Measurements from ENCODE around the gene FGF11.

The FGF11 gene

DNA sequence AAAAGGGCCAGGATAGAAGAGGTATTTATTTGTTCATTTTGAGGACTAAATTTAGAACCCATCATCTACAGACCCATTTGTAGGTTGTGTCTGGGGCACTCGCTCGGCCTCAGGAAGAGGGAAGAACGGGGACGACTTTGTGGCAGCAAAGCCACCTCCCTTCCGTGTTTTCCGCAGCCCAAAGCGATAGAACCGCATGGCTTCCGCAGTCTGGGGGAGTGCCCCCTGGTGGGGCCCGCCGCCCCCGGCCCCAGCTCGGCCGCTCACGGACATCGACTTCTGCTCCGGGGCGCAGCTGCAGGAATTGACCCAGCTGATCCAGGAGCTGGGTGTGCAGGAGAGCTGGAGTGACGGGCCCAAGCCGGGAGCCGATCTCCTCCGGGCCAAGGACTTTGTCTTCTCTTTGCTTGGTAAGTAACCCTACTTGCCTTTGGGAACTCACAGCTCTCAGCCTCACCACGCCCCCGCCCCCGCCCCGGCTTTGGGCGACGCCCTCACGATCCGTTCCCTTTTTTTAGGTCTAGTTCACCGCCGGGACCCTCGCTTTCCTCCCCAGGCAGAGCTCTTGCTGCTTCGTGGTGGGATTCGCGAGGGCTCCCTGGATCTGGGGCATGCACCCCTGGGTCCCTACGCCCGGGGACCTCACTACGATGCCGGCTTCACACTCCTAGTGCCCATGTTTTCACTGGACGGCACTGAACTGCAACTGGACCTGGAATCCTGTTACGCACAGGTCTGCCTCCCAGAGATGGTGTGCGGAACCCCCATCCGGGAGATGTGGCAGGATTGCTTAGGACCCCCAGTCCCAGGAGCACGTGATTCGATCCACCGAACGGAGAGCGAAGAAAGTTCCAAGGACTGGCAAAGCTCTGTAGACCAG, 3.4 kb upstream of the FGF11 start:
- DNase-seq, result peak; percentile 39

DNA sequence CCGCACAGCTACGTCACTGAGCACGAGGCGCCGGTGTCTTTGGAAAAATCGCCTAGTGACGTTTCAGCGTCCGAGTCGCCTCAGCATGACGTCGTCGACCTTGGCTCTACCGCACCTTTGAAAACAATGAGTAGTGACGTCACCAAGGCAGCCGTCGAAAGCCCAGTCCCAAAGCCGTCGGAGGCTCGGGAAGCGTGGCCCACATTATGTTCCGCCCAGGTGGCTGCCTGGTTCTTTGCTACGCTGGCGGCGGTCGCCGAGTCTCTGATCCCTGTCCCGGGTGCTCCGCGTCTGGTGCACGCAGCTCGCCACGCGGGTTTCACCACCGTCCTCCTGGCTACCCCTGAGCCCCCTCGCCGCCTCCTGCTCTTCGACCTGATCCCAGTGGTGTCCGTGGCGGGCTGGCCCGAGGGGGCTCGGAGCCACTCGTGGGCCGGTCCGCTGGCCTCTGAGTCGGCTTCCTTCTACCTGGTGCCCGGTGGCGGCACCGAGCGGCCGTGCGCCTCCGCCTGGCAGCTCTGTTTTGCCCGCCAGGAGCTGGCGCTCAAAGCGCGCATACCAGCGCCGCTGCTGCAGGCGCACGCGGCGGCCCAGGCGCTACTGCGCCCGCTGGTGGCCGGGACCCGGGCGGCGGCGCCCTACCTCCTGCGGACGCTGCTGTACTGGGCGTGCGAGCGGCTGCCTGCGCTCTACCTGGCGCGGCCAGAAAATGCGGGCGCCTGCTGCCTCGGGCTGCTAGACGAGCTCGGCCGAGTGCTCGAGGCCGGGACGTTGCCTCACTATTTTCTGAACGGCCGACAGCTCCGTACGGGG, 2.5 kb upstream of the FGF11 start:
- DNase-seq, result peak; percentile 53

DNA sequence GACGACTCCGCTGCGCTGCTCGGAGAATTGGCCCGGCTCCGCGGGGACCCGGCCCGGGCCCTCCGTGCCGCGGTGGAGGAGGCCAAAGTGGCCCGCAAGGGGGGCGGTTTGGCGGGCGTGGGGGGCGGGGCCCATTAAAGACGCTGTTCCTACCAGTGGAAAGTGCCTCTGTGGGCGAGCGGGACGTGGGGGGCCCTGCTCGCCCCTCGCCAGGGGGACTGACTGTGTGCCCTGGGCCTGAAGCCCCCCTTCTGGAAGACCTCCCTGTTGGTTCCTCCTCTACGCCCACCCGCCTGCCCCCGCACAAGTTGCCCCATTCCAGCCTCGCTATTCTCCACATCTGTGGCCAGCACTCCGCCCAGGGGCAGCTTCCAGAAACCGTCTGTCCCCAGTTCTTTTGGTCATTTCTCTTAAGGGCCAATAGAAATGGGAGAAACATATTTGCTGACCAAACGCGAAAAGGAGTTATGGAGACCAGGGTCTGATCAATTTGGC, 1.9 kb upstream of the FGF11 start:
- no peak for DNase-seq

DNA sequence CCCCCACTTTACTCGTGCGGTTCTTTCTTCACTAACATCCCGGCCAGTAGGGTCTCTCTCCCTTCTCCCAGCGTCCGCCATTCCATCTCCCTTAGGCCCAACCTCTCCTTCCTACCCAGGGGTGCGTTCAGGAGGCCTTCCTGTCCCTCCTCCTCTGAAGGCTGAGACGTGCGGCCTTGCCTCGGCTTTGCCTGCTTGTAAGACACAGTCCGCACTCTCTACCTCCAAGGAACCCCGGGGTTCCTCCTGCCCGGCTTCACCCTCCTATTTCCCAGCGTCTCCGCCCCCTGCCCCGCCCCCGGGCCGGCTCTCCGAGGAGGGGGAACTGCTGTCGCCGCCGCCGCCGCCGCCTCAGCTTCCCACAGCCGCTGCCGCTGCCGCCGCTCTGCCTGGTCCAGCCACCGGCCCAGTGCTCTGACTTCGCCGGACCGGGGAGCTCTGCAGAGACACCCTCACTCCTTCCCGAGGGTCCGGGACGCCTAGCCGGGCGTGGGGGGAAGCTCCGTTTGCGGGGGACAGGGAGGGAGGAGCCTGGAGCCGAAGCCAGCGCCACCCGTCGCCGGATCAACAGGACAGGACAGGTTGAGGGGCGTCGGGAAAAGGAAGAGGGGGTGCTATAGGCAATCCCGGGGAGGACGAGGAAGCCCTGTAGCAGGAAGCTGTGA, 1.2 kb upstream of the FGF11 start:
- DNase-seq, result no peak

DNA sequence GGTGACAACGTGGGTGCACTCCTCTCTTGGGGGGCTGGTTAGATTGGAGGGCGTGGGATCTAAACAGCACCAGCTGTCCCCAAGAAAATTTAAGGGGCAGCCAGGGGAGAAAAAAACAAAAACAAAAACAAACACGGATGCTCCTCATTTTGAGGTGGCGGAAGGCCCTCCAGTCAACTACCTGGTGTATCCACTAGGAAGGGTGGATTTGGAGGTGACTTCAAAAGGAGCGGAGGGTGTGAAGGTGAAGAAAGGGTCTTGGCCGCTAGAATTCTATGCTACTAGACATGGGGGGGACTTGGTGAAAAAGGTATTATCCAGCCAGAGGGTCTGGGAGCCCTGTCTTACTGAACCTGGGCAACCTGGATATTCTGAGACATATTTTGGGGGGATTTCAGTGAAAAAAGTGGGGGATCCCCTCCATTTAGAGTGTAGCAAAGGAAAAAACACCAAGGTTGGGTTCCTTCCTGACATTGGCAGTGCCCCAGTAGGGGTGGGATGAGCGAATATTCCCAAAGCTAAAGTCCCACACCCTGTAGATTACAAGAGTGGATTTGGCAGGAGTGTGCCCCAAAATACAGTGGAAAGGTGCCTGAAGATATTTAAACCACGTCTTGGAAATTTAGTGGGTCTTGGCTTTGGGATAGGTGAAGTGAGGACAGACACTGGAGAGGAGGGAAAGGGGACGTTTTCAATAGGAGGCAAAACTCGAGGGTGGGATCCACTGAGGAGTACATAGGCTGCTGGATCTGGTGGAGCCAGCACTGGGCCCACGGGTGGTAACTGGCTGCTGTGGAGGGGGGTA, 454 bp upstream of the FGF11 start:
- DNase-seq, result no peak

DNA sequence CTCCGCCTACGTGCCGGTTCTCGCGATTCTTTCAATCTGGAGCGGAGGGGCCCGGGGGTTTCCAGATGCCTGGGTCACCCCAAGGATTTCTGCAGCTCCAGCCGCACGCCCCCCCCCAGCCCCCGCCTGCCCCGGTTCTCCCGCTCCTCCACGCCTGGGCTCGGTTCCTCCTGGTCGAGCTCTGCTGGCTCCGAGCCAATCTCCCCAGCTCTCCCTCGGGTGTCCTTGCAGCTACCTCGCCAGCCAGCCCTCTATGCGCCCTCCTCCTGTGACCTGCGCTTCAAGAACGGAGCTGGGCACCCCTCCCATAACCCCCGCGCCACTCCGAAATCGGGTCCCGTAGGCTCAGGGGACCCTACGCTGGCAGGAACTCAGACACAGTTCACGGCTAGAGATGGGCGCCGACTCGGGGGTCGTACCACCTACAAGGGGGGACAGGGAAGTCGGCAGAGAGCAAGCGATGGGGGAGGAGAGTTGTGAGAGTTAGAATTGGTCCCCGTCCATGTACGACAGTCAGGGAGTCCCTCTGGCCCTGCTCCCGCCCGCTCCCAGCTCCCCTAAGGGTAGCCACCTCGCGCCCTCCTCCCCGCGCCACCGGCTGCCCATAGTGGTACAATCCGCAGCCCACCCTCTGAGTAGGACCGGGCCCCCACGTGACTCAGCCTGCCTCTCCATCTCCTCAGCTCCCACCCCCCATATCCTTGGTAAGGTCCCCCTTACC, 961 bp downstream of the FGF11 start:
- peak; percentile 3 for DNase-seq

DNA sequence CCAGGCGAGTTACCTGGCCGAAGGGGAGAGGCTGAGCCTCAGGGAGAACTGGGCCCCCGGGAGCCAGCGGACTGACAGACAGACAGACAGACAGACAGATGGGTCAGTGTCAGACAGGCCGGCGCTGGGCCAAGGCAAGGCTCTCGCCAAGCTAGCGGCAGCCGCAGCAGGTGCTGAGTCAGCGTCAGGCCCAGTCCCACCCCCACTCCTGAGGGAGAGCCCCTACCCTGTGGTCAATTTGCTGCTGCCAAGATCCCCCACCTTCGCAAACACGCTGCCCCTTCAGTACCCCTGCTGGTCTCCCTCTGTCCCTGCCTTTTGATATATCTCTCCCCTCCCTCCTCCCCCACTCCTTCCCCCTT, 1.5 kb downstream of the FGF11 start:
- no peak for DNase-seq

DNA sequence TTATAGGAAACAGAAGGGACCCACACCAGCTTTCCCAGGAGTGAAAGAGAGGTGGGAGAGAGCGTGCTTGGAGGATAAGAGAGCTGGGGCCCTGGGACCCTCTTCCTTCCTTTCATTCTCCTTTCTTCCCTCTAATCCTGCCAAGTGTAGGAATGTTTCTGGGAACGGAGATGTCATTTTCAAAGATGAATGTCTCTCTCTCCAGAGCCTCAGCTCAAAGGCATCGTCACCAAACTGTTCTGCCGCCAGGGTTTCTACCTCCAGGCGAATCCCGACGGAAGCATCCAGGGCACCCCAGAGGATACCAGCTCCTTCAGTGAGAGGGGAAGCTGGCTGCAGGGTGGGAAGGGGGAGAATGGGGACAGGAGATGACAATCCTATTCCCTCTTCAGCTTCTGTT, 2.0 kb downstream of the FGF11 start:
- no peak for DNase-seq

DNA sequence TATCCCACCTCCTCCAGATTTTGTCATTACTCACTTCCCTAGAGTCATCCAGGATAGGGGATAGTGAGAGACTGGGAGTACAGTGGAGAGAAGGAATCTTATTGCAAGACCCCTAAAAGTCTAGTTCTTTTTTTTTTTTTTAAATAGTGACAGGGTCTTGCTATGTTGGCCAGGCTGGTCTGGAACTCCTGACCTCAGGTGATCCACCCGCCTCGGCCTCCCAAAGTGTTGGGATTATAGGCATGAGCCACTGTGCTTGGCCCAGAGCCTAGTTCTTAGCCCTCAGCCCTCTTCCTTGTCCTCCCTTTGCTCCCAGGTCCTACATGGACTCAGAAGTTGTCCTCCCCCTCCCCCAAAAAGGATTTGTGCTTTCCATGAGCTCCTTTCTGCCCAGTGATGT, 2.8 kb downstream of the FGF11 start:
- DNase-seq, result no peak

DNA sequence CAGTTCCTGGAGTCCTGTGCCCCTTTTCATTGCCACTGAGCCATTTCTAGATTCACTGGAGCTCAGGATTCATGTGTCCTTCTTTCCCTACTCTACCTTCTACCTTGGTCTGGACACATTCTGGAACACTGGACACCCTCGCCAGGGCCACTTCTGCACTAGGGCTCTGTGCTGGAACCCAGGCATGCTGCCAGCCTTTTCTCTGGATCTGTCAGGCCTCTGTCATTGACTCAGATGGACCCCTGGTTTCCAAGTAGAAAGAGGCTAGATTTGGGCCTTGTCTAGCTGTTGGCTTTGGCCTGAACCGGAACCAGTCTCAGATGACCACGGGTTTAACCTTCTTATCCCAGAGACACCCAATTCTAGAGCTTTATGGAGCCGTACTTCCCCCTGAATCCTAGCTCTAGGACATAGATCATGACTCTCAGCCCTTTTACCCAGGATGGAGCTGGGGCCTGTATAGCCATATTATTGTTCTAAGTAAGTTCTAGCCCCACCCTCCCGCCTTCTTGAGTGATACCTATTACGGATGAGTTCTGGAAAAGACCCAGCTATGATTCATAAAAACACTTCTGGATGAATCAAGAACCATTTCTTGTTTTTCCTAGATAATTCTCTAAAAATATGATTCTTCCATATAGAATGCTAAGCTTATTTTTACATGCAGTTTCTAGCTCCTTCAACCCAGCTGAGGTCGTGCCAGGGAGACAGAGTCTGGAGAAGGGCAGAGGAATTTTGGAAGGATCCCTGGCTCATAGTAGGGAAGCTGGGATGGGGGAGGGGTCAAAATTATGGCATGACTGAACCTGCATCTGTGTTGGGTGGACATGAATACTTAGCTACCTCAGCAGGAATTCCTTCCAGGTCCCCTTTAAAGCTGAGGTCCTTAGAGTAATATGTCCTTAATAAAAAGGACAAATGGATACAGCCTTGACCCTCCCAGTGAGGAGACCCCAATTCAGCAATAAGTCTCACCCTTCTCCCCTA, 4.5 kb downstream of the FGF11 start:
- no peak for DNase-seq

DNA sequence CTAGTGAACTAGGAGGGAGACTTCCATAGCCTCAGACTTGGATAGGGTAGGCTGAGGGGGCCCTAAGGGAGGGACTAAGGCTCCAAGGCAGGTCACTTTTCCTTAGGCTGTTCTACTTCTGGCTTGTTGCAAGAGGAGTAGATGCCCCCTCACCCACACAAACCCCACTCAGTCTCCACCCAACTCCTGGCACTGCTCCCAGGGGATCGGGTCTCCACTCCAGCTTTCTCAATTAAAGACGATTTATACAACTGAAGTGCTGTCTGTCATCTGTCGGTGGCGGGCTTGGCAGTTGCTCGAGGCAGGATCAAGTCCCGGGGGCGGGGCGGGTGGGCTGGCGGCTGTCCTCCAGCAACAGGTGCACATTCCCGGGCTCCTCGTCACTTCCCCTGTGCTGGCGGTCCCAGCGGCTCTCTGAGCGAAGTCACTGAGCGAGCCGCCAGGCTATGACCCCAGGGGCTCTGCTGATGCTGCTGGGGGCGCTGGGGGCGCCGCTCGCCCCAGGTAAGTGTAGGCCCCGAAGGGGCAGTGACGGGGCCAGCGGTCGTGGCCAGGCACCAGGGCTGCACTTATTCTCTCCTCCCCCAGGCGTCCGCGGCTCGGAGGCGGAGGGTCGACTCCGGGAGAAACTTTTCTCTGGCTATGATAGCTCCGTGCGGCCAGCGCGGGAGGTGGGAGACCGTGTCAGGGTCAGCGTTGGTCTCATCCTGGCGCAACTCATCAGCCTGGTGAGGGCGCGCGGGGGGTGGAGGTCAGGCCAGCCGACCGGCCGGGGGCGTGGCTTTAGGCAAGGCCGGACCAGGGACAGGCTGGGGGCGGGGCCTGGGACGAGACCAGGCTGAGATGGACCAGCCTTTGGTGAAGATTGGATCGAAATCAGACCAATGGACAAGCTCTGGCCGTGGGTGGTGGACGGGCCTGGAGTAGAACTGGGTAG, 5.6 kb downstream of the FGF11 start, which contains the start of gene CHRNB1:
Gene CHRNB1 (plus strand): TSS at position 380 of the 937 bp plus-strand sequence. CDS start 67 bp downstream, at position 447.
- peak; percentile 47 for DNase-seq

DNA sequence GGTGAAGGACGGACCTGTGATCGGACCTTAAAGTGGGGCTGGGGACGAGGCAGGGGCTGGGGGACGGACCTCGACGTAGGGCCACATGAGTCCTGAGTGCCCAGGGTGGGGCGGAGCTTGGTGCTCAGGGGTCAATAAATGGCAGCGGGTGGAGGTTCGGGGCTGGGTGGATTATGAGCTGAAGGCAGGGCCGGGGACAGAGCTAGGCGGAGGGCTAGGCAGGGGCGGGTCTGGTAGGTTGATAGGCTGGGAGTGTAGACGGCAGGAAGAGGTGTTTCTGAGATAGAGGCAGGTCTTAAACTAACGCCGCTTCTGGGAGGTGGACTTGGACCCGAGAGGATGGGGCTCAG, 6.3 kb downstream of the FGF11 start:
- peak; percentile 63 for DNase-seq

DNA sequence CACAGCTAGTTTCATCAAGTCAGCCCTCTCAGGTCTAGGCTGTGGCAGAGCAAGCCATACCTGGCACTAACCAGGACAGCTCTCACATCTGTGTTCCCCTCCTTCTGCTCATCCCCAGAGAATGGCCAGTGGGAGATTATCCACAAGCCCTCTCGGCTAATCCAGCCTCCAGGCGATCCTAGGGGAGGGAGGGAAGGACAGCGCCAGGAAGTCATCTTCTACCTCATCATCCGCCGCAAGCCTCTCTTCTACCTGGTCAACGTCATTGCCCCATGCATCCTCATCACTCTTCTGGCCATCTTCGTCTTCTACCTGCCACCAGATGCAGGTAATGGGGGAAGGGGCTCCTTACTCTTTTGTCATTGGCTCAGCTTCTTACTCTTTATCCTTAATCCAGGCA, 9.1 kb downstream of the FGF11 start:
- no peak for DNase-seq

DNA sequence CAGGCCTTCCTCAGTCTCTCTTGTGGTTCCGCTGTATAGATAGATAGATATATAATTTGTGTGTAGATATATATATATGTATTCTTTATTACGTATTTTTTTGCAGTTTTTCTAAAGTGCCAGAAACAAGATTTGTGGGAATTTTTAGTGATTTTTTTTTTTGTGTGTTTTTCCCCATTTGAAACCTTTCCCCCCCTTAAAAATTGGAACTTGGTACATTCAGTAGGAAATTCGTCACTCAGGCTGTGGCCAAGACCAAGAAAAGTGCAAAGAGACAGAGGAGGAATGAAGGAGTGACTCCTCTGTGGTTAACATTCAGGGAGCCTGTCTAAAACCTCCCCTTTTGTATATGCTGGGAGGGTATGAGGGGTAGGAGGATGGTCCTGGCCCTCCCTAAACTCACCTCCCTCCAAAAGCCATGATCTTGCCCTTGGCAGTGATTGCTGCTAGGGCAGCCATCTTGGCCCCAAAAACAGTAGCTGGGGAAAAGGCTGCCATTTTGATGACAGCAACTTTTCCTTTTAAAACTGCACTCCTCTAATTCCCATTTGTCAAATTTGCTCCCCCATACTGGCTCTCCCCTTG, 20.7 kb downstream of the FGF11 start:
- no peak for DNase-seq

DNA sequence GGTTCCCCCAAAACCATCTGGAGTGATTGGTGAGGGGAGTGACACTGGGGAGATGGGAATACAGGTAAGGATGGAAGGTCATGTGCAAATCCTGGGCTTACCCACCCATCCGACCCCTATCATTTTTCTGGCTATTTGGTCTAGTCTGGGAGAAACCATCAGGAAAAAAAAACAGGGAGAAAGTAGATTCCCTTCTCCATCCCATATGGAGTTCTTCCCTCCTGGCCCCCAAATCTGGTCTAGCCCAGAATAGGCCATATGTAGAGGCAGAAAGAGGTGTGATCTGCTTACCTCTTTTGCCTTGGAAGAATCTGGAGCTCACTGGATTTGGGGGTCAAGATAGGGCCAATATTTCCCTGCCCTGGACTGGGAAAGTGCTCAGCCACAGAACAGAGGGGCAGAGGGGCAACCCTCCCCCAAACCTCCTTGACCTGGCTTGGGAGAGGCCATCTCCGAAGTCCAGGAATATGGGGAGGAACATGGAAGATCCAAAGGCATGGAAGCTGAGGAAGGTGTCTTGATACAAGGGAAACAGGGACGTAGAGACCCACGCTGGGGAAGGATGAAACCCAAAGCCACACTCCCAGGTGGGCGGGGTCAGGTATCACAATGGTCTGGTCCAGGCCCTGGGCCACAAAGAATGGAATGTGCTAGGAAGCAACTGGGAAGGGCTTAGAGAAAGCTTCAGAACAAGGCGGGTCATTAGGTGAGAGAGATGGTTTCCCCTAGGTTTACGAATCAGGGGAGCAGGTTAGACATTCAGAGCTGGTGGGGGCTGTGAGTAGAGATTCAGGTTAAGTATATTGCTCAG, 21.7 kb downstream of the FGF11 start:
- no peak for DNase-seq

DNA sequence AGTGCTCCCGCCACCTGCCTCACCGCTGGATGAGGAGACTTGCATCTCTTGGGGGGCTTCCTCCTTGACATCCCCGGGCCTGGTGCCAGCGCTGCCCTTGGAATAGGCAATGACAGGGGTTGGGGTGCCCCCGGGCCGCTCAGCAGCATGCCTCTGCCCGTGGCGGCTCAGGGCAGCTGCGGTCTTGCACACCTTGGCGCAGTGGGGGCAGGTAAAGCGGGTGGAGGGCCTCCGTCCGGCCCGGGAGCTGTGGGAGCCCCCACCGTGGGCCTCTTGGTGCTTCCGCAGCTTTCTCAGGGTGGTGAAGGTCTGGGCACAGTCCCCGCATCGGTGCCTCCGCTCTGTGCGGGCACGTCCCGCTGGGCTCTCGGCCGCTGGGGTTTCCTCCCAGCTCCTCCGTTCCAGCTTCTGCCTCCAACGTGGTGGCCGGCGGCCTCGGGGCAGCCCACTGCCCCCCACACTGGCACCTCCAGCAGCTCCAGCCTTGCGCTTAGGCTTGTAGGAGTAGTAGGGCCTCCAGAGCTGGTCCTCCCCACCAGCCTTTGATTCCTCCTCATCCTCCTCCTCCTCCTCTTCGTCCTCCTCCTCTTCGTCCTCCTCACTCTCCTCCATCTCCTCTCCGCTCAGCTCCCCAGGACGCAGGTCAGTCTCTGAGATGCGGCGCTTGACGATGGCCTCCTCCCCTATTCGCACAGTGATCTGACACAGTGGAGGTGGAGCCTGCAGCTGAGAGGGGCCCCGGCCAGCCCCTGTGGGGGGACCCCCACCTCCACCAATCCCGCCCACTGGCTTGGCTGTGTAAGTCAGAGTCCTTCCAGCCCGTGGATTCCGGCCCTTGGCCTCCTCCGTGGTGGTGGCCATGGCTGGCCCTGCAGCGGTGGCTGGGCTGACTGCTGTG, 23.4 kb downstream of the FGF11 start:
- no peak for DNase-seq

DNA sequence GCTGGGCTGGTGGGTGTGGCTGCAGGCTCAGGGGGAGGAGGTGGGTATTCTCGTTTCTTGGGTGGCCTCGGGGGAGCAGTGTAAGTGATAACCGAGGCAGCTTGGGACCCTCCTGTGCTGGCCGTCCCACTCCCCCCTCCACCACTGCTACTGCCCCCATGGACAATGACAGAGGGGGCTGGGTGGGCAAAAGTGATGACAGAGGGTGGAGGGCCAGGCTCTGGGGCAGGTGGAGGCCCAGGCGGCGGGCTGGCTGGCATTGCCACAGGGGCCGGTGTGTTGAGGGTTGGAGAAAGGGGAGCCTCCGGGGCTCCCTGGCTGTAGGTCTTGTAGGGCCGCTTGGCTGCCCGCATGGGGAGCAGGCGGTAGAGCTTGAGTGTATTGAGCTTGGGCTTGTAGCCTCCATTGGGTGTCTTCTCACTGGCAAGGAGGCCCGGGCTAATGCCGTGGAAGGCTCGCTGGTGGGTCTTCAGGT, 24.1 kb downstream of the FGF11 start:
- no peak for DNase-seq
